Fibroblast of skin of right biceps (primary cell): ENCODE measurements around the gene SEC24D.
A peak's percentile ranks its signal among the peaks of the same experiment; 100 is the strongest.

ENCODE experiments used
- DNase-seq: peaks from one replicate; pipeline ENCODE4 v3.0.0-alpha.2; 2013

The SEC24D gene

GRCh38 chr4:118745357-118745756, 90.6 kb downstream of the SEC24D start:
- DNase-seq = no peak

- DNase-seq = no peak
These were observed 92.1 kb downstream of the SEC24D start for GRCh38 chr4:118743867-118744266.

- DNase-seq = no peak
These were observed 93.9 kb downstream of the SEC24D start for GRCh38 chr4:118742050-118742449.

- peak; percentile 37 for DNase-seq
These were observed 94.5 kb downstream of the SEC24D start for GRCh38 chr4:118741301-118741855.

- DNase-seq = no peak
These were observed 95.1 kb downstream of the SEC24D start for GRCh38 chr4:118740869-118741268.

- no peak for DNase-seq
These were observed 96.8 kb downstream of the SEC24D start for GRCh38 chr4:118739022-118739713.

- DNase-seq = no peak
These were observed 97.8 kb downstream of the SEC24D start for GRCh38 chr4:118738090-118738489.

- DNase-seq = no peak
These were observed 99.0 kb downstream of the SEC24D start for GRCh38 chr4:118736900-118737299.

GRCh38 chr4:118734491-118735205, 101.3 kb downstream of the SEC24D start:
- no peak for DNase-seq

GRCh38 chr4:118732591-118733330, 103.2 kb downstream of the SEC24D start:
- peak; percentile 46 for DNase-seq

- no peak for DNase-seq
These were observed 105.2 kb downstream of the SEC24D start for GRCh38 chr4:118730683-118731082.

GRCh38 chr4:118729287-118730286, 106.3 kb downstream of the SEC24D start:
- peak; percentile 79 for DNase-seq

- DNase-seq = no peak
These were observed 108.6 kb downstream of the SEC24D start for GRCh38 chr4:118727360-118727759.

GRCh38 chr4:118723369-118723768, 112.6 kb downstream of the SEC24D start:
- no peak for DNase-seq

GRCh38 chr4:118721752-118722151, 114.2 kb downstream of the SEC24D start:
- no peak for DNase-seq

GRCh38 chr4:118718511-118719170, 117.3 kb downstream of the SEC24D start:
- DNase-seq = no peak

- DNase-seq = no peak
These were observed 119.6 kb downstream of the SEC24D start for GRCh38 chr4:118716304-118716703.

- no peak for DNase-seq
These were observed 121.2 kb downstream of the SEC24D start for GRCh38 chr4:118714682-118715081.

GRCh38 chr4:118712872-118713271, 123.1 kb downstream of the SEC24D start:
- peak; percentile 21 for DNase-seq

- DNase-seq = peak; percentile 11
These were observed 124.9 kb downstream of the SEC24D start for GRCh38 chr4:118711052-118711451.

GRCh38 chr4:118703118-118703517, 132.8 kb downstream of the SEC24D start:
- DNase-seq = no peak
